ENCODE results near the gene TNS3.

DNA sequence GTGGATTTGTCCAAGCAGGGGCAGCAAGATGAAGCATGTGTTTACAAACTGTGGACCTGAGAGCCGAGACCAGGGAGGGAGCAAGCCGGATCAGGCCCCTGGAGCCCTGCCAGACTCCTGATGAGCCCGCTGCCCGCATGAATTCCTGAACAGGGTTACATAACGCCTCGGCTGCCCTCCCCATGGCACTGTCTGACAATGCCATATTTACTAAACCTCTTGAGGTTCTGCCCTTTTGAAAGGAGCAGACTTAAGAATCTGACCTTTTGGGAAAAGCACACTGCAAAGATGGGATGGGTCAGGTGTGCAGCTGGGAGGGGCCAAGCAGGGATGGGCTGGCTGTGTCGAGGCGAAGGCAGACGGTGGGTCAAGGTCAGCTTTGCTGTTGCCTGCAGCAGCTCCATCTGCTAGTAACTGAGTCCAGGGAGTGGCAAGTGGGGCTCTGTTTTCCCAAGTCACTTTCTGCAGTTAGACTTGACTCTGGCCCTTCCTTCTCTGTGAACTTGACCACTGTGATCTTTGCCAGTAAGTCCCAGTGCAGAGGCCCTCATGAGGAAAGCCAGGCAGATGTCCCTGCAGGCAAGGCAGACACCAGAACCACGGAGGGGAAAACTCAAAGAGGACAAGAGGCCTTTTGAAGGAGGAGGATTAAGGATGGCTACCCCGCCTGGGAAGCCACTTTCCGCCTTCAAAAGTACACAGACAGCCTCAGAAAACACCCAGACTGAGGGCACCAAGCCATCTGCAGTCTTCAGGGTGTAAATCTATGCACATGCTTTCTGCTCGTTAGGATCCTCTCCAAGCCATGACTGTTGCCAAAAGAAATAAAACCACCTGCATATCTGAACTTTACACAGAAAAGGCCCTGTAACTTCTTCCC, 175.8 kb downstream of the TNS3 start:
- no peak for TF ChIP-seq TSC22D2 (CRISPR knock-in tag; IDR thresholded peaks at IDR 0.05; ENCODE audit: borderline replicate concordance)
- no peak for TF ChIP-seq NR3C1 (CRISPR knock-in tag; IDR thresholded peaks at IDR 0.05)
- TF ChIP-seq EED (CRISPR knock-in tag; IDR thresholded peaks at IDR 0.05), result no peak
- TF ChIP-seq ZNF274 (CRISPR knock-in tag; IDR thresholded peaks at IDR 0.05), result no peak
- no peak for TF ChIP-seq HNRNPLL (IDR thresholded peaks at IDR 0.05; ENCODE audit: low read depth, low read length, poor library complexity, severe bottlenecking)
- no peak for TF ChIP-seq ZNF704 (CRISPR knock-in tag; IDR thresholded peaks at IDR 0.05; ENCODE audit: borderline replicate concordance)
- TF ChIP-seq ZNF276 (CRISPR knock-in tag; IDR thresholded peaks at IDR 0.05; ENCODE audit: low read depth), result no peak
- no peak for TF ChIP-seq IKZF1 (IDR thresholded peaks at IDR 0.05)
- TF ChIP-seq, protein P1, sequence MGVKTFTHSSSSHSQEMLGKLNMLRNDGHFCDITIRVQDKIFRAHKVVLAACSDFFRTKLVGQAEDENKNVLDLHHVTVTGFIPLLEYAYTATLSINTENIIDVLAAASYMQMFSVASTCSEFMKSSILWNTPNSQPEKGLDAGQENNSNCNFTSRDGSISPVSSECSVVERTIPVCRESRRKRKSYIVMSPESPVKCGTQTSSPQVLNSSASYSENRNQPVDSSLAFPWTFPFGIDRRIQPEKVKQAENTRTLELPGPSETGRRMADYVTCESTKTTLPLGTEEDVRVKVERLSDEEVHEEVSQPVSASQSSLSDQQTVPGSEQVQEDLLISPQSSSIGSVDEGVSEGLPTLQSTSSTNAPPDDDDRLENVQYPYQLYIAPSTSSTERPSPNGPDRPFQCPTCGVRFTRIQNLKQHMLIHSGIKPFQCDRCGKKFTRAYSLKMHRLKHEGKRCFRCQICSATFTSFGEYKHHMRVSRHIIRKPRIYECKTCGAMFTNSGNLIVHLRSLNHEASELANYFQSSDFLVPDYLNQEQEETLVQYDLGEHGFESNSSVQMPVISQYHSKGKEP (CRISPR knock-in tag; IDR thresholded peaks at IDR 0.05), result no peak
- no peak for TF ChIP-seq MTA3 (CRISPR knock-in tag; IDR thresholded peaks at IDR 0.05)
- TF ChIP-seq, protein P2, sequence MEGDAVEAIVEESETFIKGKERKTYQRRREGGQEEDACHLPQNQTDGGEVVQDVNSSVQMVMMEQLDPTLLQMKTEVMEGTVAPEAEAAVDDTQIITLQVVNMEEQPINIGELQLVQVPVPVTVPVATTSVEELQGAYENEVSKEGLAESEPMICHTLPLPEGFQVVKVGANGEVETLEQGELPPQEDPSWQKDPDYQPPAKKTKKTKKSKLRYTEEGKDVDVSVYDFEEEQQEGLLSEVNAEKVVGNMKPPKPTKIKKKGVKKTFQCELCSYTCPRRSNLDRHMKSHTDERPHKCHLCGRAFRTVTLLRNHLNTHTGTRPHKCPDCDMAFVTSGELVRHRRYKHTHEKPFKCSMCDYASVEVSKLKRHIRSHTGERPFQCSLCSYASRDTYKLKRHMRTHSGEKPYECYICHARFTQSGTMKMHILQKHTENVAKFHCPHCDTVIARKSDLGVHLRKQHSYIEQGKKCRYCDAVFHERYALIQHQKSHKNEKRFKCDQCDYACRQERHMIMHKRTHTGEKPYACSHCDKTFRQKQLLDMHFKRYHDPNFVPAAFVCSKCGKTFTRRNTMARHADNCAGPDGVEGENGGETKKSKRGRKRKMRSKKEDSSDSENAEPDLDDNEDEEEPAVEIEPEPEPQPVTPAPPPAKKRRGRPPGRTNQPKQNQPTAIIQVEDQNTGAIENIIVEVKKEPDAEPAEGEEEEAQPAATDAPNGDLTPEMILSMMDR (CRISPR knock-in tag; IDR thresholded peaks at IDR 0.05), result no peak

Data from HepG2 (cell line).